Epithelial cell of esophagus (primary cell): ENCODE measurements around the gene CACNG7.

ENCODE experiments used
- DNase-seq: peaks from one replicate; pipeline ENCODE4 v3.0.0; 2010; ENCODE audit warnings: low read depth
- H3K4me3 ChIP-seq: 2 replicates; pipeline ENCODE4 v1.5.1; 2011; ENCODE audit warnings: mild to moderate bottlenecking, low read length, control low read depth
- CTCF ChIP-seq: IDR thresholded peaks from 2 replicates; pipeline ENCODE4 v1.5.1; 2011; ENCODE audit warnings: low read depth, mild to moderate bottlenecking, low read length, control low read depth, inconsistent platforms; ENCODE audit not compliant: insufficient read depth; ENCODE audit errors: missing control alignments

CACNG7 gene

GRCh38 chr19:53961523-53962356, 52.7 kb downstream of the CACNG7 start:
- TF ChIP-seq CTCF = no peak
- no peak for DNase-seq
- H3K4me3 ChIP-seq = no peak overlapping the region

- H3K4me3 ChIP-seq = no peak within 1 kb of the TSS
- TF ChIP-seq CTCF = no peak
- no peak for DNase-seq
Observed at GRCh38 chr19:53962887-53963431, 53.9 kb downstream of the CACNG7 start, which contains the start of gene CACNG8. TSS of gene CACNG8 (plus strand) at chr19:53962937.

- DNase-seq = no peak
- H3K4me3 ChIP-seq = no peak overlapping the region
- no peak for TF ChIP-seq CTCF
Observed at GRCh38 chr19:53965091-53965490, 56.0 kb downstream of the CACNG7 start.

- no peak for DNase-seq
- H3K4me3 ChIP-seq = no peak overlapping the region
- TF ChIP-seq CTCF = no peak
Observed at GRCh38 chr19:53966931-53967330, 57.9 kb downstream of the CACNG7 start.

GRCh38 chr19:53969366-53969765, 60.3 kb downstream of the CACNG7 start:
- no peak for TF ChIP-seq CTCF
- no peak for DNase-seq
- no peak overlapping the region for H3K4me3 ChIP-seq

- DNase-seq = no peak
- H3K4me3 ChIP-seq = no peak overlapping the region
- no peak for TF ChIP-seq CTCF
Observed at GRCh38 chr19:53971673-53972072, 62.6 kb downstream of the CACNG7 start.

GRCh38 chr19:53977429-53977990, 68.4 kb downstream of the CACNG7 start:
- TF ChIP-seq CTCF = no peak

More at GRCh38 chr19:53977429-53977990, 68.4 kb downstream of the CACNG7 start:
- H3K4me3 ChIP-seq = no peak overlapping the region
- peak; percentile 68 for DNase-seq
